ENCODE measurements around the gene COL20A1.
"Not testable (repeated sequence)": the region's sequence is repeated elsewhere in the genome, so short reads cannot be mapped to it uniquely, and the experiment has no call there.

COL20A1 gene

GRCh38 chr20:63335711-63336110 is 42.7 kb downstream of the COL20A1 start:
- no peak for TF ChIP-seq CTCF (IDR thresholded peaks at IDR 0.05; ENCODE audit: borderline replicate concordance, insufficient read depth, low read depth, low read length)
- no peak overlapping the region for H3K4me3 ChIP-seq (ENCODE audit: low read depth, low read length)

GRCh38 chr20:63336232-63336752 is 43.3 kb downstream of the COL20A1 start:
- no peak overlapping the region for H3K4me3 ChIP-seq (ENCODE audit: low read depth, low read length)
- TF ChIP-seq CTCF (IDR thresholded peaks at IDR 0.05; ENCODE audit: borderline replicate concordance, insufficient read depth, low read depth, low read length) = no peak

GRCh38 chr20:63337786-63338420 is 44.9 kb downstream of the COL20A1 start:
- H3K4me3 ChIP-seq (ENCODE audit: low read depth, low read length) = no peak overlapping the region
- no peak for TF ChIP-seq CTCF (IDR thresholded peaks at IDR 0.05; ENCODE audit: borderline replicate concordance, insufficient read depth, low read depth, low read length)

GRCh38 chr20:63339154-63340094 is 46.4 kb downstream of the COL20A1 start:
- H3K4me3 ChIP-seq (ENCODE audit: low read depth, low read length) = not testable (repeated sequence)

GRCh38 chr20:63340158-63340688 is 47.2 kb downstream of the COL20A1 start:
- H3K4me3 ChIP-seq (ENCODE audit: low read depth, low read length) = not testable (repeated sequence)

- H3K4me3 ChIP-seq (ENCODE audit: low read depth, low read length) = no peak overlapping the region
- TF ChIP-seq CTCF (IDR thresholded peaks at IDR 0.05; ENCODE audit: borderline replicate concordance, insufficient read depth, low read depth, low read length) = no peak
Observed at GRCh38 chr20:63342561-63343459, 49.8 kb downstream of the COL20A1 start.

GRCh38 chr20:63343460-63344445 is 50.8 kb downstream of the COL20A1 start:
- no peak overlapping the region for H3K4me3 ChIP-seq (ENCODE audit: low read depth, low read length)
- TF ChIP-seq CTCF (IDR thresholded peaks at IDR 0.05; ENCODE audit: borderline replicate concordance, insufficient read depth, low read depth, low read length) = no peak

Measured in GM12875 (cell line).